IPS-20b (cell line): ENCODE data around the gene GORASP1.

Source experiments
- H3K27ac ChIP-seq: one replicate; pipeline ENCODE4 v1.5.1; 2013; ENCODE audit warnings: low read length
- H3K27me3 ChIP-seq: 2 replicates; pipeline ENCODE4 v1.6.1; 2013; ENCODE audit warnings: mild to moderate bottlenecking, low read length, inconsistent platforms; ENCODE audit not compliant: insufficient read depth
- H3K36me3 ChIP-seq: 2 replicates; pipeline ENCODE4 v1.6.1; 2013; ENCODE audit warnings: low read depth, mild to moderate bottlenecking, inconsistent platforms, low read length, moderate library complexity; ENCODE audit not compliant: insufficient read depth
- H3K4me1 ChIP-seq: 2 replicates; pipeline ENCODE4 v1.6.1; 2013; ENCODE audit warnings: mild to moderate bottlenecking, control low read depth, inconsistent platforms, low read length, moderate library complexity; ENCODE audit not compliant: insufficient read depth
- H3K4me3 ChIP-seq: 2 replicates; pipeline ENCODE4 v1.5.1; 2013; ENCODE audit warnings: mild to moderate bottlenecking, low read length, inconsistent platforms
- H3K9ac ChIP-seq: 2 replicates; pipeline ENCODE4 v1.6.1; 2013; ENCODE audit warnings: low read depth, mild to moderate bottlenecking, inconsistent platforms, low read length, moderate library complexity
- H3K9me3 ChIP-seq: 2 replicates; pipeline ENCODE4 v1.6.1; 2013; ENCODE audit warnings: mild to moderate bottlenecking, low read depth, low read length, inconsistent platforms; ENCODE audit not compliant: insufficient read depth

GORASP1 gene

GRCh38 chr3:39115870-39116269 is 8.4 kb upstream of the GORASP1 start:
- H3K27ac ChIP-seq: no peak overlapping the region
- H3K4me1 ChIP-seq: no peaks in the 10 kb centered on the region
- H3K4me3 ChIP-seq: no peak overlapping the region

GRCh38 chr3:39114456-39114855 is 7.0 kb upstream of the GORASP1 start:
- H3K4me1 ChIP-seq: no peaks in the 10 kb centered on the region
- no peak overlapping the region for H3K9ac ChIP-seq
- no peaks in the 10 kb centered on the region for H3K36me3 ChIP-seq
- H3K4me3 ChIP-seq: no peak overlapping the region
- H3K9me3 ChIP-seq: no peaks in the 10 kb centered on the region
- no peak overlapping the region for H3K27ac ChIP-seq
- no peaks in the 10 kb centered on the region for H3K27me3 ChIP-seq

More at GRCh38 chr3:39115870-39116269, 8.4 kb upstream of the GORASP1 start:
- no peaks in the 10 kb centered on the region for H3K36me3 ChIP-seq
- H3K9ac ChIP-seq: no peak overlapping the region
- H3K9me3 ChIP-seq: no peaks in the 10 kb centered on the region
- H3K27me3 ChIP-seq: no peaks in the 10 kb centered on the region

- peaks cover 11% of the 10 kb centered on the region for H3K27me3 ChIP-seq
- H3K4me1 ChIP-seq: 0 out of 2 replicates have a peak, but pooled peaks cover 2% of the 10 kb centered on the region
- H3K9me3 ChIP-seq: no peaks in the 10 kb centered on the region
- no peak overlapping the region for H3K9ac ChIP-seq
- no peaks in the 10 kb centered on the region for H3K36me3 ChIP-seq
- no peak overlapping the region for H3K27ac ChIP-seq
- H3K4me3 ChIP-seq: no peak overlapping the region
Observed at GRCh38 chr3:39113291-39113690, 5.9 kb upstream of the GORASP1 start.

GRCh38 chr3:39112535-39112934 is 5.1 kb upstream of the GORASP1 start:
- H3K27ac ChIP-seq: no peak overlapping the region
- H3K9me3 ChIP-seq: no peaks in the 10 kb centered on the region
- peaks cover 15% of the 10 kb centered on the region for H3K27me3 ChIP-seq
- H3K4me3 ChIP-seq: no peak overlapping the region
- H3K36me3 ChIP-seq: no peaks in the 10 kb centered on the region
- H3K9ac ChIP-seq: no peak overlapping the region
- 0 out of 2 replicates have a peak, but pooled peaks cover 5% of the 10 kb centered on the region for H3K4me1 ChIP-seq

- H3K9ac ChIP-seq: no peak overlapping the region
- H3K9me3 ChIP-seq: no peaks in the 10 kb centered on the region
- no peak overlapping the region for H3K4me3 ChIP-seq
- peaks cover 15% of the 10 kb centered on the region for H3K27me3 ChIP-seq
- H3K36me3 ChIP-seq: no peaks in the 10 kb centered on the region
- H3K27ac ChIP-seq: no peak overlapping the region
- H3K4me1 ChIP-seq: 0 out of 2 replicates have a peak, but pooled peaks cover 5% of the 10 kb centered on the region
Observed at GRCh38 chr3:39112113-39112512, 4.7 kb upstream of the GORASP1 start.

- no peak overlapping the region for H3K4me3 ChIP-seq
- peaks cover 29% of the 10 kb centered on the region for H3K27me3 ChIP-seq
- peaks cover 7% of the 10 kb centered on the region; the same call in 1 of the 2 replicates for H3K4me1 ChIP-seq
- no peak overlapping the region for H3K27ac ChIP-seq
- no peak overlapping the region for H3K9ac ChIP-seq
- no peaks in the 10 kb centered on the region for H3K9me3 ChIP-seq
- no peaks in the 10 kb centered on the region for H3K36me3 ChIP-seq
Observed at GRCh38 chr3:39110041-39110639, 2.7 kb upstream of the GORASP1 start.

GRCh38 chr3:39109086-39109485 is 1.7 kb upstream of the GORASP1 start:
- H3K27ac ChIP-seq: no peak overlapping the region
- no peak overlapping the region for H3K9ac ChIP-seq
- H3K27me3 ChIP-seq: peaks cover 29% of the 10 kb centered on the region
- H3K9me3 ChIP-seq: no peaks in the 10 kb centered on the region
- peaks cover 7% of the 10 kb centered on the region; the same call in 1 of the 2 replicates for H3K4me1 ChIP-seq
- H3K4me3 ChIP-seq: no peak overlapping the region
- no peaks in the 10 kb centered on the region for H3K36me3 ChIP-seq

GRCh38 chr3:39108200-39108710 is 828 bp upstream of the GORASP1 start:
- Histone ChIP-seq H3K27ac (no peak overlapping the region), H3K36me3 (no peaks in the 10 kb centered on the region), H3K9ac (peak overlapping the region; percentile 64; the same call in 1 of the 2 replicates), H3K4me1 (peaks cover 7% of the 10 kb centered on the region; the same call in 1 of the 2 replicates), H3K27me3 (peaks cover 29% of the 10 kb centered on the region), H3K4me3 (peak overlapping the region; percentile 93), H3K9me3 (no peaks in the 10 kb centered on the region)

GRCh38 chr3:39106851-39107387 is 508 bp downstream of the GORASP1 start:
- no peak overlapping the region for H3K27ac ChIP-seq
- peaks cover 7% of the 10 kb centered on the region; the same call in 1 of the 2 replicates for H3K4me1 ChIP-seq
- H3K36me3 ChIP-seq: no peaks in the 10 kb centered on the region
- H3K4me3 ChIP-seq: peak overlapping the region; percentile 93
- peak overlapping the region; percentile 64 for H3K9ac ChIP-seq
- no peaks in the 10 kb centered on the region for H3K9me3 ChIP-seq
- peaks cover 29% of the 10 kb centered on the region for H3K27me3 ChIP-seq

GRCh38 chr3:39106281-39106811 is 1.1 kb downstream of the GORASP1 start:
- peaks cover 7% of the 10 kb centered on the region; the same call in 1 of the 2 replicates for H3K4me1 ChIP-seq
- peak overlapping the region; percentile 93 for H3K4me3 ChIP-seq
- H3K9ac ChIP-seq: peak overlapping the region; percentile 64
- H3K27ac ChIP-seq: no peak overlapping the region
- H3K36me3 ChIP-seq: no peaks in the 10 kb centered on the region
- H3K9me3 ChIP-seq: no peaks in the 10 kb centered on the region
- peaks cover 29% of the 10 kb centered on the region for H3K27me3 ChIP-seq

GRCh38 chr3:39105687-39106063 is 1.8 kb downstream of the GORASP1 start:
- Histone ChIP-seq H3K36me3 (0 out of 2 replicates have a peak, but pooled peaks cover under 1% of the 10 kb centered on the region), H3K27me3 (peaks cover 29% of the 10 kb centered on the region), H3K27ac (no peak overlapping the region), H3K4me3 (0 out of 2 replicates have a peak overlapping the region, but pooled peaks have one; percentile 93), H3K9ac (no peak overlapping the region), H3K4me1 (peaks cover 7% of the 10 kb centered on the region; the same call in 1 of the 2 replicates), H3K9me3 (no peaks in the 10 kb centered on the region)
